GM12872 (cell line): ENCODE results near the gene GRB14.

Experiments
- CTCF ChIP-seq: IDR thresholded peaks from 3 replicates; pipeline ENCODE4 v1.5.1; 2011; ENCODE audit warnings: low read depth, mild to moderate bottlenecking, low read length, moderate library complexity; ENCODE audit not compliant: insufficient read depth

GRB14 gene

GRCh38 chr2:164456619-164457018, 164.7 kb downstream of the GRB14 start:
- TF ChIP-seq CTCF: no peak

GRCh38 chr2:164453656-164454305, 167.5 kb downstream of the GRB14 start:
- no peak for TF ChIP-seq CTCF

- TF ChIP-seq CTCF: no peak
These were observed 171.0 kb downstream of the GRB14 start for GRCh38 chr2:164450278-164450677.

GRCh38 chr2:164449706-164450105, 171.6 kb downstream of the GRB14 start:
- TF ChIP-seq CTCF: no peak

- TF ChIP-seq CTCF: no peak
These were observed 173.6 kb downstream of the GRB14 start for GRCh38 chr2:164447660-164448059.
